Measurements from ENCODE around the gene ZNF516. TPM values are rescaled to one million over a fixed set of nuclear protein-coding genes. Genes with fewer than 3 reads are reported as not detected.

Gene ZNF516
- total RNA-seq, 2 donors from 2014 or later = 10.8 to 21.1 TPM

DNA sequence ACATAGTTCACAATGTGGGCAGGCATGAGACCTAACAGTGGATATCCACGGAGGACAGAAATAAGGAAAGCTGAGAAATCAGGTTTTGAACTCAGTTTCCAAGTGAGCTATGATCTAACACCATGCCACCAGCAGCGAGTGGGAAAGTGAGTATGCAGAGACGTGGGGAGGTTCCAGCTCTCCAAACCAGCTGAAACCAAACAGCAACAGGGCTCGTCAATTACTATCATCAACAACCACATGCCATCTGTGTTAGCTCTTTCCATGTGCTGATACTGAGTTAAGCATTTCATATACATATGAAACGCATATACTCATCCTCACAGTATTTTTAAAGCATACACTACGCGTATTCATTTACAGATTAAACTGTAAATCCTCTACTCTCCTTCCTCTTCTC, 172.4 kb downstream of the ZNF516 start:
- ATAC-seq (no peak), DNase-seq (ENCODE audit: low spot score) (no peak)
- Mint-ChIP-seq H3K9me3 (no peaks in the 10 kb centered on the region), H3K36me3 (no peaks in the 10 kb centered on the region), H3K4me1 (ENCODE audit: low read depth in 2 of 2) (no peaks in the 10 kb centered on the region), H3K27me3 (peaks cover 8 to 22% of the 10 kb centered on the region in 2 donors), H3K27ac (no peak overlapping the region), H3K4me3 (no peak overlapping the region)

GRCh38 chr18:76319366-76319765, 175.7 kb downstream of the ZNF516 start:
- no peaks in the 10 kb centered on the region for H3K36me3 Mint-ChIP-seq
- no peak overlapping the region for H3K4me3 Mint-ChIP-seq
- no peaks in the 10 kb centered on the region for H3K9me3 Mint-ChIP-seq
- no peaks in the 10 kb centered on the region for H3K4me1 Mint-ChIP-seq (ENCODE audit: low read depth in 2 of 2)
- H3K27me3 Mint-ChIP-seq = peaks cover 7% of the 10 kb centered on the region in 2 donors
- no peak for ATAC-seq
- H3K27ac Mint-ChIP-seq = no peak overlapping the region
- DNase-seq (ENCODE audit: low spot score) = no peak

- no peaks in the 10 kb centered on the region for H3K4me1 Mint-ChIP-seq (ENCODE audit: low read depth in 2 of 2)
- H3K27ac Mint-ChIP-seq = no peak overlapping the region
- H3K36me3 Mint-ChIP-seq = no peaks in the 10 kb centered on the region
- ATAC-seq (no peak), DNase-seq (ENCODE audit: low spot score) (no peak)
- no peak overlapping the region for H3K4me3 Mint-ChIP-seq
- no peaks in the 10 kb centered on the region for H3K9me3 Mint-ChIP-seq
- peaks cover 7% of the 10 kb centered on the region in 2 donors for H3K27me3 Mint-ChIP-seq
Observed at GRCh38 chr18:76318607-76319006, 176.4 kb downstream of the ZNF516 start.

DNA sequence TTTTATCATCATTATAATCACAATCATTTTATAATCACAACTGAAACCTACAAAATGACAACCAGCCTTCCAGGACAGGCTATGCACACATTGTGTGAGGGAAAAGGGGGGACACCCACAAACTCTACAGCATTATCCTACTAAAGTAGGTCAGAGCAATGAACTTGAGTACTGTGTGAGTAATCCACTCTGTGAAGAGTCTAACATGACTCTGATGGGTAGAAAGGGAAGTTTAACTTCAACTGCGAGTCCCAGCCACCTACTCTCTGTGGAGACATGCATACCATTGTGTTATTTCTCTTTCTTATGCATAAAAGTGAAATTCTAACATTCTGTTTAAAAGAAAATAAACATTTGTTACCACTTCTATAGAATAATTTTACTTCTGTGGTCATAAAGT, 177.9 kb downstream of the ZNF516 start:
- ATAC-seq (no peak), DNase-seq (ENCODE audit: low spot score) (no peak)
- Mint-ChIP-seq H3K4me3 (no peak overlapping the region), H3K4me1 (ENCODE audit: low read depth in 2 of 2) (no peaks in the 10 kb centered on the region), H3K9me3 (no peaks in the 10 kb centered on the region), H3K27me3 (peaks cover 7 to 10% of the 10 kb centered on the region in 2 donors), H3K36me3 (no peaks in the 10 kb centered on the region), H3K27ac (no peak overlapping the region)

GRCh38 chr18:76315722-76316230, 179.3 kb downstream of the ZNF516 start:
- Mint-ChIP-seq H3K27me3 (peaks cover 7 to 10% of the 10 kb centered on the region in 2 donors), H3K36me3 (no peaks in the 10 kb centered on the region), H3K9me3 (no peaks in the 10 kb centered on the region), H3K4me3 (no peak overlapping the region), H3K4me1 (ENCODE audit: low read depth in 2 of 2) (no peaks in the 10 kb centered on the region), H3K27ac (no peak overlapping the region)
- ATAC-seq (no peak), DNase-seq (ENCODE audit: low spot score) (no peak)

DNA sequence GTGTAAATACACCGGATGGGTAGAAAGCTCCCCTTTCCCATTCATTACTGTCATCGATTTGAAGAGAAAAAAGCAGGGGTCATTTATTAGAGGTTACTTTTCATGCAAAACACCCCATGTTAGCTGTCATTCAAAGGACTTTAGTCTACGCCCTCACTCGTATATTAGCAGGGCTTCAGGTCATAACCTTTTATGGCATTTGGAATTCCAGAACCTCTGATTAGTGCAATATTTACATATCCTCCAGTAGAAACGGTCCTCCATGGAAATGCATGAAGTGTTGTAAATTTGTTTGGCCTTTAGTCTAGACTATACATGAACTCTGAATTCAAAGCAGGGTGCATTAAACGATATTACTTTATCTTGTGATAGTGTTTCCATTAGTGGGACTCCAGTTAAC, 180.5 kb downstream of the ZNF516 start:
- Mint-ChIP-seq H3K36me3 (no peaks in the 10 kb centered on the region), H3K4me3 (no peak overlapping the region), H3K9me3 (no peaks in the 10 kb centered on the region), H3K27me3 (peaks cover 0 to 10% of the 10 kb centered on the region in 2 donors), H3K4me1 (ENCODE audit: low read depth in 2 of 2) (no peaks in the 10 kb centered on the region), H3K27ac (no peak overlapping the region)
- DNase-seq (ENCODE audit: low spot score) (no peak), ATAC-seq (no peak)

DNA sequence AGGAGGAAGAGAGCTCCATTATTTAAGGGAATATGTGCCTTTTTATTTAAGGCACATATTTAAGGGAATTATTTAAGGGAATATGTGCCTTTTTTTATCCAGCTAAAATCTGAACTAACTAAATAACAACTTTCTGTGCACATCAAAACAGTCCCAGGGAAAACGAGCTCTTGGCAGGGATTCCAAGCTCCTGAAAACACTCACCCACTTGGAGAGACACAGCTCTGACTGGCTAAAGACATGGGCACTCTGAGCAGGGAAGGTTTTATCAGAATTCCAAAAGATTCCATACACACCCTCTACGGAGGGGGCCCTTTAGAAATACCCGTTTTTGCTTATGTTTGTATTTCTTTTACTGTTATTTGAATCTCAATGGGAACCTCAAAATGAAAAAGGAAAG, 181.0 kb downstream of the ZNF516 start:
- Mint-ChIP-seq H3K27me3 (peaks cover 0 to 10% of the 10 kb centered on the region in 2 donors), H3K4me3 (no peak overlapping the region), H3K27ac (no peak overlapping the region), H3K4me1 (ENCODE audit: low read depth in 2 of 2) (no peaks in the 10 kb centered on the region), H3K9me3 (no peaks in the 10 kb centered on the region), H3K36me3 (no peaks in the 10 kb centered on the region)
- DNase-seq (ENCODE audit: low spot score) (no peak), ATAC-seq (no peak)

Data from natural killer cell treated with Interleukin-12 subunit alpha and Interleukin-12 subunit beta and Interleukin-15 and Interleukin-18, amount 100 ng/mL, for 72 hours (primary cell).